Measurements from ENCODE around the gene CDC42BPB.

CDC42BPB gene

GRCh38 chr14:102914474-102915291 lies 142.7 kb downstream of the CDC42BPB start:
- no peak for DNase-seq (ENCODE audit: low read depth in 3 of 3)

- no peak for DNase-seq (ENCODE audit: low read depth in 3 of 3)
Observed at GRCh38 chr14:102913341-102914211, 143.8 kb downstream of the CDC42BPB start.

GRCh38 chr14:102911991-102912761 lies 145.2 kb downstream of the CDC42BPB start:
- no peak for DNase-seq (ENCODE audit: low read depth in 3 of 3)

- DNase-seq (ENCODE audit: low read depth in 3 of 3) = no peak
Observed at GRCh38 chr14:102911541-102911951, 145.8 kb downstream of the CDC42BPB start.

- DNase-seq (ENCODE audit: low read depth in 3 of 3) = no peak
Observed at GRCh38 chr14:102910442-102910841, 146.9 kb downstream of the CDC42BPB start.

GRCh38 chr14:102909911-102910310 lies 147.4 kb downstream of the CDC42BPB start:
- no peak for DNase-seq (ENCODE audit: low read depth in 3 of 3)

GRCh38 chr14:102909462-102909861 lies 147.9 kb downstream of the CDC42BPB start:
- DNase-seq (ENCODE audit: low read depth in 3 of 3) = no peak

- no peak for DNase-seq (ENCODE audit: low read depth in 3 of 3)
Observed at GRCh38 chr14:102908766-102909455, 148.4 kb downstream of the CDC42BPB start.

GRCh38 chr14:102907980-102908730 lies 149.2 kb downstream of the CDC42BPB start:
- no peak for DNase-seq (ENCODE audit: low read depth in 3 of 3)

- DNase-seq (ENCODE audit: low read depth in 3 of 3) = no peak
Observed at GRCh38 chr14:102907303-102907844, 150.0 kb downstream of the CDC42BPB start.

GRCh38 chr14:102906616-102907302 lies 150.6 kb downstream of the CDC42BPB start:
- no peak for DNase-seq (ENCODE audit: low read depth in 3 of 3)

- no peak for DNase-seq (ENCODE audit: low read depth in 3 of 3)
Observed at GRCh38 chr14:102905116-102906108, 151.9 kb downstream of the CDC42BPB start.

- no peak for DNase-seq (ENCODE audit: low read depth in 3 of 3)
Observed at GRCh38 chr14:102903889-102904512, 153.3 kb downstream of the CDC42BPB start.

- no peak for DNase-seq (ENCODE audit: low read depth in 3 of 3)
Observed at GRCh38 chr14:102903248-102903888, 154.0 kb downstream of the CDC42BPB start.

GRCh38 chr14:102902523-102903247 lies 154.7 kb downstream of the CDC42BPB start:
- no peak for DNase-seq (ENCODE audit: low read depth in 3 of 3)

GRCh38 chr14:102902086-102902485 lies 155.3 kb downstream of the CDC42BPB start:
- no peak for DNase-seq (ENCODE audit: low read depth in 3 of 3)

- DNase-seq (ENCODE audit: low read depth in 3 of 3) = no peak
Observed at GRCh38 chr14:102901633-102902032, 155.7 kb downstream of the CDC42BPB start.
